SH-SY5Y (cell line): ENCODE data around the gene CRYL1.

Experiments
- GATA2 ChIP-seq: IDR thresholded peaks from 2 replicates; pipeline ENCODE4 v1.6.1; 2011; ENCODE audit warnings: mild to moderate bottlenecking, low read depth, low read length
- GATA3 ChIP-seq: IDR thresholded peaks from 2 replicates; pipeline ENCODE4 v1.6.1; 2011; ENCODE audit warnings: low read depth, mild to moderate bottlenecking, low read length, moderate library complexity

DNA sequence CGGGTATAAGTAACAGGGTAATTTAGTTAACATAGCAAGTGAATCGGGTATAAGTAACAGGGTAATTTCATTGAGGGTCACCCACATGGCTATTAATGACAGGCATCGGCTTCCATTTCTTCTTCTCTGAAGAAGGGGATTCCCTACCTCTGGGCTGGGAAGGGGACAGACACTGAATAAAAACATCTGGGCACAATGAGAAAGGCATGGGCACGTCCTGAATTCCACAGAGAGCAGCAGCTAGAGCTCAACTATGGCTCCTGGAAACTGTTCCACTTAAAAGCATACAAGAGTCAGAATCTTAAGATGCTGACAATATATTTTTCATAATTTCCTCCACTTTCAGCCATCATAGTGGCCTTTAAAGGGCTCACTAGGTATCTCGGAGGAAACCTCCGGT is 51.8 kb downstream of the CRYL1 start:
- TF ChIP-seq GATA2 (no peak), GATA3 (no peak)
